Adrenal gland (tissue), 12 donors: ENCODE measurements around the gene FUT8. TPM values are rescaled to one million over a fixed set of nuclear protein-coding genes. Genes with fewer than 3 reads are reported as not detected.

Experiments used
- DNase-seq, 7 donors: peaks; one replicate each; pipeline ENCODE4 v3.0.0-alpha.2; 2019 to 2020
- H3K27ac ChIP-seq, 5 donors: fragments of 200-600 bp; sonication (generic) in 4 of 5; 1 replicate in 3 of 5; 2 replicates in 2 of 5; pipeline versions ENCODE4 v1.5.1 to v1.8.0; 2016 to 2020; ENCODE audit warnings: mild to moderate bottlenecking in 1 of 5
- H3K27me3 ChIP-seq: fragments of 200-600 bp; 2 replicates; pipeline ENCODE4 v1.8.0; 2021
- H3K36me3 ChIP-seq, 2 donors: fragments of 200-600 bp; replicated peaks in 1 of 2; 1 replicate in 1 of 2; 2 replicates in 1 of 2; pipeline versions ENCODE4 v1.5.1 to v1.8.0; 2018 to 2022
- H3K4me1 ChIP-seq, 2 donors: fragments of 200-600 bp; replicated peaks in 1 of 2; 1 replicate in 1 of 2; 2 replicates in 1 of 2; pipeline versions ENCODE4 v1.5.1 to v1.8.0; 2018 to 2021
- H3K4me3 ChIP-seq, 4 donors: fragments of 200-600 bp; sonication (generic) in 3 of 4; one replicate each; pipeline ENCODE4 v1.5.1; 2016 to 2018
- H3K9me3 ChIP-seq, 3 donors: fragments of 200-600 bp; sonication (generic) in 1 of 3; replicated peaks in 1 of 3; 1 replicate in 2 of 3; 2 replicates in 1 of 3; pipeline versions ENCODE4 v1.5.1 to v1.8.0; 2016 to 2021
- CTCF ChIP-seq, 6 experiments: fragments of 450-650 bp in 4 of 6; fragments of 200-600 bp in 2 of 6; sonication (generic) in 1 of 6; IDR thresholded peaks; 1 replicate in 5 of 6; 2 replicates in 1 of 6; pipeline versions ENCODE4 v1.5.1 to v1.8.0; 2016 to 2021; ENCODE audit warnings: antibody characterized with exemption in 6 of 6, mild to moderate bottlenecking in 2 of 6, moderate library complexity in 1 of 6
- POLR2A ChIP-seq, 2 donors: fragments of 450-650 bp; IDR thresholded peaks; one replicate each; pipeline ENCODE4 v1.6.1; 2017; ENCODE audit warnings: antibody characterized with exemption in 2 of 2, mild to moderate bottlenecking in 2 of 2, moderate library complexity in 1 of 2
- WGBS, 4 donors: extraction: QIAGEN DNeasy Blood & Tissue Kit in 2 of 4; methylation state at CpG; one replicate each; pipeline versions ENCODE4 v1.1.5 to v1.1.7; 2013 to 2017; 5-methylcytosine and 5-hydroxymethylcytosine counted together
- intact Hi-C, 2 donors: fragments of 100-400 bp; cut with DNase I; formaldehyde crosslinking; loops; one replicate each; pipeline versions ENCODE4 v1.14.1 to v1.15.0; 2022 to 2023
- microRNA counts, 2 donors: library from miRNA; unstranded; fragments of <30 nt; microRNA quantifications; one replicate each; lab custom pipeline; 2016
- microRNA-seq, 3 donors: library from miRNA; unstranded; fragments of <30 nt; microRNA quantifications; one replicate each; pipeline ENCODE4, GENCODE V29; 2017 to 2020
- polyA plus RNA-seq, 3 donors: library from polyadenylated mRNA; stranded (reverse); fragments of 200-250 nt in 2 of 3; fragments of 350-450 nt in 1 of 3; fragmentation: Illumina TruSeq in 1 of 3; extraction: RNeasy Lipid Tissue Mini Kit (QIAGEN cat#74804) in 1 of 3; gene quantifications; one replicate each; pipeline ENCODE4 v1.2.3, GENCODE V29; 2013 to 2014
- small RNA-seq, 2 donors: library from RNA; depleted of rRNA; stranded (forward); fragments of <200 nt; gene quantifications; one replicate each; pipeline ENCODE3, GENCODE V24; 2016
- total RNA-seq, 9 donors: library from RNA; depleted of rRNA in 4 of 9; stranded (reverse); fragments of >200 nt in 4 of 9; fragments of 120-200 nt in 1 of 9; fragmentation: NEBNext Ultra II Directional in 1 of 9; extraction: Animal tissue kit (Norgen Biotek cat#: 25700) in 1 of 9; gene quantifications; one replicate each; pipeline versions ENCODE4 v1.1.0 to v1.2.4, GENCODE V29; 2013 to 2023
- donor health status: healthy with polysubstance abuse.
- donor health status: Bipolar disorder and iron deficiency.
- donor health status: DM: yes; HTN: yes; CAD: no.
- donor health status: DM: no; HTN: no; CAD: no.
- donor health status: DM: no; HTN: no; CAD: no.
- donor health status: DM: yes; HTN: yes; CAD: no.

FUT8 gene
- total and polyA plus RNA-seq, 12 donors: 7.8 to 32.1 (median 21.1) TPM

- Histone ChIP-seq H3K4me1 (no peaks in the 10 kb centered on the region), H3K27me3 (no peaks in the 10 kb centered on the region), H3K9me3 (no peaks in the 10 kb centered on the region), H3K27ac (no peak overlapping the region), H3K36me3 (no peaks in the 10 kb centered on the region), H3K4me3 (no peak overlapping the region)
- intact Hi-C loops: no loop called here
- TF ChIP-seq POLR2A (IDR thresholded peaks at IDR 0.05) (no peak), CTCF (IDR thresholded peaks at IDR 0.05) (no peak)
- WGBS, 4 donors: 78 to 82% (median 80%) methylated on average over 4 to 7 of the region's 7 CpGs
- no peak for DNase-seq
Observed at GRCh38 chr14:65790172-65790815, 377.8 kb downstream of the FUT8 start.

- H3K36me3 ChIP-seq: no peaks in the 10 kb centered on the region
- TF ChIP-seq POLR2A (IDR thresholded peaks at IDR 0.05) (no peak), CTCF (IDR thresholded peaks at IDR 0.05) (no peak)
- H3K4me3 ChIP-seq: no peak overlapping the region
- 72 to 90% (median 80%) methylated on average over 14 of the region's 14 CpGs for WGBS, 4 donors
- DNase-seq: no peak
- no peaks in the 10 kb centered on the region for H3K27me3 ChIP-seq
- intact Hi-C loops: no loop called here
- H3K4me1 ChIP-seq: no peaks in the 10 kb centered on the region
- no peaks in the 10 kb centered on the region for H3K9me3 ChIP-seq
- no peak overlapping the region for H3K27ac ChIP-seq
Observed at GRCh38 chr14:65791191-65791981, 378.9 kb downstream of the FUT8 start.

- intact Hi-C loops: no loop called here
- TF ChIP-seq POLR2A (IDR thresholded peaks at IDR 0.05): no peak
- no peak for TF ChIP-seq CTCF (IDR thresholded peaks at IDR 0.05)
- DNase-seq: no peak
- Histone ChIP-seq H3K27ac (no peak overlapping the region), H3K9me3 (no peaks in the 10 kb centered on the region), H3K4me1 (no peaks in the 10 kb centered on the region), H3K27me3 (no peaks in the 10 kb centered on the region), H3K36me3 (no peaks in the 10 kb centered on the region), H3K4me3 (no peak overlapping the region)
- 75 to 84% (median 80%) methylated on average over 9 of the region's 9 CpGs for WGBS, 4 donors
Observed at GRCh38 chr14:65792208-65792905, 379.8 kb downstream of the FUT8 start.

MicroRNAs encoded within 50 kb of the gene (microRNA counts, 767-probe panel; counts per million panel counts)
- 0 counts per million in 2 donors for microRNA hsa-miR-625-5p (lab: Ali Mortazavi, UCI)

Small RNAs within 50 kb of the gene (microRNA-seq; reads per million reads assigned to microRNA genes)
- gene MIR625: 0.28 to 1.3 (median 0.76) reads per million in 3 donors

Small RNAs within 50 kb of the gene (small RNA-seq; reads per million reads assigned to genes)
- 0 reads per million in 2 donors for gene MIR625
